Kidney capillary endothelial cell (primary cell): ENCODE results near the gene RHOT2.
"Not testable (repeated sequence)": the region's sequence is repeated elsewhere in the genome, so short reads cannot be mapped to it uniquely, and the experiment has no call there.

Source experiments
- DNase-seq: peaks from one replicate; pipeline ENCODE4 v3.0.0-alpha.2; 2018; ENCODE audit warnings: low spot score

The RHOT2 gene

DNA sequence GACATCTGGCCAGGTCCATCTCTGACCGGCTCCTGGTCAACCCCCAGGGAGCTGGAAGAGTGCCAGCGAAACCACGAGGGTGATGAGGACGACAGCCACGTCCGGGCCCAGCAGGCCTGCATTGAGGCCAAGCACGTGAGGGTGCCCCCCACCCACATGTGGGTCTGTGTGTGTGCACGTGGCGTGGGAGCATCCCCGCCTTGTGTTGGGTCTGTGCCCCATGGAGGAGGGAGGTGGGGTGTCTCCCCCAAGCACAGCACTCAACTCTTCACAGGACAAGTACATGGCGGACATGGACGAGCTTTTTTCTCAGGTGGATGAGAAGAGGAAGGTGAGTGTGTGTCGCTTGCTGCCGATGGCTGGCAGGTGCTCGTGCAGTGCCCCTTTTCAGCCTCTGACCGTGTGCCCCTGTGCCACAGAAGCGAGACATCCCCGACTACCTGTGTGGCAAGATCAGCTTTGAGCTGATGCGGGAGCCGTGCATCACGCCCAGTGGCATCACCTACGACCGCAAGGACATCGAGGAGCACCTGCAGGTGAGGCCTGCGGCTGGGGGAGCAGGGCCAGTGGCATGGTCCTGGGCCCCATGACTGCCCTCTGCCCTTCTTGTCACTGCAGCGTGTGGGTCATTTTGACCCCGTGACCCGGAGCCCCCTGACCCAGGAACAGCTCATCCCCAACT is 14.0 kb downstream of the RHOT2 start:
- no peak for DNase-seq

DNA sequence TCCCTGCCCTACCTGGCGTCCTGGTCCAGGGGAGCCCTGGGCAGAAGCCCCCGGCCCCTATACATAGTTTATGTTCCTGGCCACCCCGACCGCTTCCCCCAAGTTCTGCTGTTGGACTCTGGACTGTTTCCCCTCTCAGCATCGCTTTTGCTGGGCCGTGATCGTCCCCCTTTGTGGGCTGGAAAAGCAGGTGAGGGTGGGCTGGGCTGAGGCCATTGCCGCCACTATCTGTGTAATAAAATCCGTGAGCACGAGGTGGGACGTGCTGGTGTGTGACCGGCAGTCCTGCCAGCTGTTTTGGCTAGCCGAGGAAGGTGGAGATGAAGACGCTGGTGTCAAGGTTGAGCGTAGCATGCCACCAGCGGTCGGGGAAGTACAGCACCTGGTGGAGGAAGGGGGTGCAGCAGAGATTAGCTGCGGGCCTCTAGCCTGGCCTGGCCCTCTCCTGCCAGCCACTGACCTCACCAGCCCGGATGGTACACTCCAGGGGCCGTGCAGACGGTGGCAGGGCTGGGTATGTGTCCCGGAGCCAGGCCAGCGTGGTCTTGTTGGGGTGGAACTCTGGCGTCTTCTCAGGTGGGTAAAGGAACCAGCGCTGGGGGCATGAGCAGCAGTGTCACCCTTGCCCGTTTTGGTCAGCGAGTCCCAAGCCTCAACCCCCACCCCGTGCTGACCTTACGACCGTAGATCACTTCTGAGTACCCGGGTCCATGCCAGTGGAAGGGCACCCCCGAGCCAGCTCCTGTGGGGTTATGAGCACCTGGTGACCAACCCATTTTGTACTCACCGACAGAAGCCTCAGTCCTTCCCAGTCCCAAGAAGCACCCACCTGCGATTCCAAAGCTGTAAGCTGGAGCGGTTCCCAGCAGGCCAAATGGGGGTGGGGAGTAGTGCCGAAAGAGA is 14.8 kb downstream of the RHOT2 start:
- no peak for DNase-seq

DNA sequence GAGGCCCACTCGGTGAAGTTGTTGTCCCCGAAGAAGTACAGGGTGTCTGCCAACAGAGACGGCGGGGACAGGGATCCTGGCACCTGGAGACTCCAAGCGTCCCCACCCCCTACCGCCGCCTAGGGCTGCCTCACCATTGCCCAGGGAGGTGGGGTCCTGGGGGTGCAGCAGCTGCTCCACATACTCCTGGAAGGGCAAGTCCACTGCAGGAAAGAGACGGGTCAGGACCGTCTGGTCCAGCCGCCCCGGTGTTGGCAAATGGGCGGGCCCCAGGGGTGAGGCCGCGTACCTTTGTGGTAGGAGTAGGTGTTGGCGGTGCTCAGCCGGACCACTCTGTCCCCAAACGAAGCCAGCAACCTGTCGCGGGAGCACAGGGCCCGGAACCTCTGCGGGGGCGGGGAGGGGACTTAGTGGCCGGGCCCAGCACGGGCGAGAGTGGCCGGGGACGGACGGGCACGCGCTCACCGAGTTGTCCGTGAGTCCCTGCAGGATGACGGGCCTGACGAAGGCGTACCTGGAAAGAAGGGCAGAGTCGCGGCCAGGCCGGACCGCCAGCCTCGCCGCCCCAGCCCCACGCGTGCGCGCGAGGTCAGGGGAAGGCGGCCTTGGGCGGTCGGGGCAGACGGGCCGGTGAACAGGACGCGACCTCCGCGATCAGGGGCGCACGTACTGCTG is 15.6 kb downstream of the RHOT2 start:
- DNase-seq: no peak

DNA sequence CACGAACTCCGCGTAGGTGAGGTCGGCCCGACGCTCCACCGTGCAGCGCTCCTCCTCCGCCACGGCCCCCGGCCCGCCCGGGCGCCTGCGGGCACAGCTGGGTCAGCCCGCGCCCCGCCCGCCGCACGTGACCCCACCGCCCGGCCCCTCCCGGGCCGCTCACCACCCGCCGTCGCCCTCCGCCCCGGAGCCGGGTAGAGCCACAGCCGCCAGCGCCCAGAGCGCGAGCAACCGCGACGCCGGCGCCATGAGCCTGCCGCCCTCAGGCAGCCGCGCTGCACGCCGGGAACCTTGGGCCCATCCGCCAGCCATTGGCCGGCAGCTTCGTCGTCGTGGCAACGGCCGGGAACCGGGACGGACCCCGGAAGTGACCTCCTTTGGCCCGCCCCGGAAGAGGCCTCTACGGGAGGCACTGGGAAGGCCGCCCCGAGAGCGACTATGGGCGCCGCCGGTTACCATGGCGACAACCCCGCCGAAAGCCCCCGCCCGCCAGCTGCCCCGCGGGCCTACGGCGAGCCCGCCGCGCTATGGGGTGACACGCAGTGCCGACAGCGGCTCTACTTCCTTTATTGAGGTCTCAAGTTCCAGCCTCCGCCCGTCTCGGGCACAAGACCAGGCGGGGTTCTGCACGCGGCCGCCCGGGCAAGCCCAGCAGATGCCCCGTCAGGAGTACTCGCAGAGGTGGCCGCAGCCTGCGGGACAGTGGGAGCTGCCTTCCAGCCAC is 16.3 kb downstream of the RHOT2 start, which contains the start of gene JMJD8:
Gene JMJD8, minus strand, starts transcription at position 264 of the 724 bp plus-strand sequence. Its CDS starts 15 bp downstream, at position 249.
- peak; percentile 82 for DNase-seq

DNA sequence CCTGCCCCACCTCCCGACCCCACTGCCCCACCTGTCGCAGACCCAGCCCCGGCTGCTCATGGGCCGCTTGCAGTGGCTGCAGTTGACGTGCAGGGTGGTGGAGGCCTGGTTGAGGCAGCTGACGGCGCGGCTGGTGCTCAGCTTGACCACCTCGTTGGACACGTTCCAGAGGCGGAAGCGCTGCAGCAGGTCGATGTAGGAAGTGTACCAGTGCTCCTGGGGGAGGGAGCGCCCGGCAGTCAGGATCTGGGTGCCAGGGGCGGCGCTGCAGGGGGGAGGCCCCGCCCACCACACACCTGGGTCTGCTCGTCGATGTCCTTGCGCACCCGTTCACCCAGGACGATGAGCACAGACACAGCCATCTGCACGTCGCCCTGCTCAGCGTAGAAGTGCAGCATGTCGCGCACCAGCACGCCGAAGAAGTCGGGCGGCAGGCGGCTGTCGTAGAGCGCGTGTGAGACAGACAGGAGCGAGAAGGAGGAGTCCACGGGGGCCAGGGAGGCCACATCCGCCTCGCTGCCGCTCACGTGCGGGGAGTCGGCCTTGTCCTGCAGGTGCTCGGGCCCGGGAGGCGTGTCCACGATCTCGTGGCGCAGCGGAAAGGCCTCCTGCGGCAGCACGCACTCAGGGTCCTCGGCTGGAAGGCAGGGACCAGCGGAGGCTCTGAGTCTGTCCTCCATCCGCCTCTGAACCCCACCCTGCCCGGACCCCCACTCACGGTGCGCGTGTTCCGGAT is 17.2 kb downstream of the RHOT2 start:
- DNase-seq: no peak

DNA sequence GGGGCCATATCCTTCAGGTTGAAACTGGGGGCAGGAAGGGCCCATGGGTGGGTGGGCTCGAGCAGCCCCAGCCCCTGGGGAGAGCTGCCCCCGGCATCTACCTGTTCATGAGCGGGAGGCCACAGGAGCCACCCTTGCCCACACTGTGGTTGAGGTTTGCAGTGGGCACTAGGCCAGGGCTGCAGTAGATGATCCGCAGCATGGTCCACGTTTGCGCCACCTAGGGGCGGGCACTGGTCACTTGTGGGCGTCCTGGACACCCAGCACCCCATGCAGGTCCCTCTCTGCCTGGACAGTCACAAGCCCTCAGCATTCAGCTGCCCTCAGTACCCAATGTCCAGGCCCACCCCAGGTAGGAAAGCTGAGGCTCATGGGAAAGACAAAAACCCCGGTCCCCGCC is 18.0 kb downstream of the RHOT2 start:
- DNase-seq: no peak

DNA sequence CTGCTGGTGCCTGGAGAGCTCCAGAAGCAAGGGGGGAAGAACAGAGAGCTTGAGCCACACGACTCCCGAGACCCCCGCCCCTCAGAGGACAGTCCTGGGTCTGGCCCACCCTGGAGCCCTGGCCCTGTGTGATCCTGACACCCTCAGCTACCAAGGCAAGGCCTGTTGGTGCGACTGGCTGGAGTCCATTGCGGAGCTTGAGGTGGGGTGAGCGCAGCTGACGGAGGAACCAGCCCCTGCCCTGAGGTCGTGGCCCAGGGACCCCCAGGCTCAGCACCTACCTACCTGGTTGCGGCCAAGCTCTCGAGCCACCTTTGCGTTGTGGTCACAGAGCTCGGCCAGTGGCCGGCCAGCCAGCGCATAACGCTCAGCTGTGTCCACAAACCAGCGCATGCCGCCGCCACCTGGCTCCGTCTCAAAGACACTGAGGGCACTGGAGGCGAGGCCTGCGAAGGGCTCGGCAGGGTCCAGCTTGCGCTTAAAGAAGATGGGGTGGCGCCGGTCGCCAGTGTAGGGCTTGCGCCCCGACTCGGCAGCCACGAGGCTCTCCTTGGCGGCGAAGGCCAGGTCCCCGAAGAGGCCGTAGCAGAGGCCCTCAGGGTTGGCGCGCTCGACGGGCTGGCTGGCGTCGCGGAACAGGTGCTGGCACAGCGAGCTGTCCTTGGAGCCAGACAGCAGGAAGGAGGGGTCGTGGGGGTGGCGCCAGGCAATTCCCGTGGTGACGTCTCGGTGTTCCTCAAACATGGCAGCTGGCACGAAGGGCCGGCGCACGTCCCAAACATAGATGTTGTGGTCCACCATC is 18.7 kb downstream of the RHOT2 start:
- DNase-seq: no peak

DNA sequence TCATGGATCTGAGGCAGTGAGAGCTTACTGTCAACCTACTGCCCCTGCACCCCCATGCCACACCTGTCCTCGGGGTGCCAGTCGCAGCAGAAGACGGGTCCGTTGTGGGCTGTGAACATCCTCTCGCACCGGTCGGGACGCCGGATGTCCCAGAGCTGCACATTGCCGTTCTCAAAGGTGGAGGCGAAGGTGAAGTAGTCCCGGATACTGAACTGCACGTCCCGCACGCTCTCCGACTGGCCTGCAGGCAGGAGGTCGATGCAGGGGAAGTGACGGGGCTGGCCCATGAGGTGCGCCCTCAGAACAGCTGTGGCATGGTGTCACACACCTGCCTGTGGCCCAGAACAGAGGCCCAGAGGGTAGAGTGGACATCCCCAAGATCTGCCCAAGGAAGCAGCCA is 19.6 kb downstream of the RHOT2 start:
- no peak for DNase-seq

DNA sequence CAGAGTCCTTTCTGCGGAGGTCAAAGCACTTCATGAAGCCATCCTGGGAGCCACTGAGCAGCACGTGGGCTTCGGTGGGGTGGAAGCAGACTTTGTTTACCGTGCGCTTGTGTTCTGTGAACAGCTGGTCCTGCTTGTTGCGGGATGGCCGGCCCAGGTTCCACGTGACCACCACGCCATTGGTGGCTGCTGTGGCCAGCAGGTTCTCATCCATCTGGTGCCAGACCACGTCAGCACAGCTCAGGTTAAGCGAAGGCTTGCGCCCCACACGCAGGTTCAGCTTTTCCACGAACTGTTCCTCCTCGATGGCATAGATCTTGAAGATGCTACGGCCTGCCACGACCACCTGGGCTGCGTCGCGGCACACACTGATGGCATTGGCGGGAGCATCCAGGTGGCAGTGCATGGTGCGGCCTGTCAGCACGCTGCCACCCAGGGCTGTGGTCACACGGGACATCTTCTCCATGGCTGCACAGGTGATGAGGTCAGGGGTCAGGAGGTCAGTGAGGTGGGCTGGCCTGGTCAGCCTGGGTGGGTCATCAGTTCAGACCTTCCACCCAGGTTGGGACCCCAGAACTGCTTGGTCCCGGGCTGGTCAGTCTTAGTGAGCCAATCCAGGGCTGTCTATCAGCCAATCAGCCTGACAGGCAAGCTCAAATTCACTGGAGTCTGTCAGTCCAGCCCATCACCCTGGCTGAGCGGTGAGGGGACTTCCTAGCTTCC is 21.4 kb downstream of the RHOT2 start:
- no peak for DNase-seq

GRCh38 chr16:691242-691641 is 23.3 kb downstream of the RHOT2 start:
- DNase-seq: not testable (repeated sequence)

DNA sequence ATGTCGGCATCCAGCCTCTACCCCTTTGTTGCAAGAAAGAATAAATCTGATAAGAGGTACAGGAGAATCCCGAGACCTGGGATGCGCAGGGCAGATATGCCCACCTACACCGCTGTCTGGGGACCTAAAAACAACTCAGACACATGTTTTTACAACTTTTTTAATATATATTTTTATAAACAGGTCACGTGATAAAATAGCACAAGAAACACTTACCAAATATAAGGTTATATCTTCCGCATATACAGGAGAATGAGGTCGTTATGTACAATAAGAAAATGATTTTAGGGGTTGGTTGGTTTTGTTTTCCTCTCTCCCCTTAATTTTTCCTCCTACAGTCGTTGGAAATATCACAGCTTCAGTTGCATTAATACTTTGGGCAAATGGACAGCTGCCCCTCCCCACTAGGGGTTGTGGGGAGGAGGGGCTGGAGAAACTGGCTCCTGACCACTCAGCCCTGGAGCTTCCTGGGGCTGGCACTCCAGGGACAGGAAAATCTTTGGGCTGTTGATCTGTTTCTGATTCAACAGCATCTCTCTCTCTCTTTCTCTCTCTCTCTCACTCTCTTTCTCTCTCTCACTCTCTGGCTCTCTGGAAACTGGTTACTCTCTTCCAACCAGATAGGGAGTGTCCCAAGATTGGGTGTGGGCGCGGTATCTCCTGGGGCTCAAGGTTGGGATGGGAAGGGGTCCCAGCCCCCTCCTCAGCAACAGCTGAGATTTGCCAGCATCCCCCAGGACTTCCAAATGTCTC is 24.6 kb downstream of the RHOT2 start:
- DNase-seq: no peak

- no peak for DNase-seq
These were observed 25.4 kb downstream of the RHOT2 start for GRCh38 chr16:693364-693763.

DNA sequence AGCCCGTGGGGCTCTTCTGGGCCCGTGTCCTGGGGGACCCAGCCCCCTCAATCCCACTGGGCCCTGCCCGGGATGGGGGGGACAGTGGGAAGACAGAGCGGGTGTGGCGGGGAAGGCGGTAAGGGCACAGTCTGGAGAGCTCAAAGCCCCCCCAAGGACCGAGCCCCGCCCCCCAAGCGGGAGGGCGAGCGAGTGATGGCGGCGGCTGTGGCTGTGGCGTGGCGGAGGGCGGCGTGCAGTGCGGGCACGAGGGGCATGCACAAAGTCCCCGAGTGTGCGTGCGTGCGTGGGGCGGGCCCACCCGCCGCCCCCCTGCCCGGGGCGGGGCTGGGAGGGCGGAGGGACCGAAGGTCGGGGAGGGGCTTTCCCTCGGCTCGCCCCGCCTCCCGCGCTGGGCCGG is 25.8 kb downstream of the RHOT2 start:
- no peak for DNase-seq

DNA sequence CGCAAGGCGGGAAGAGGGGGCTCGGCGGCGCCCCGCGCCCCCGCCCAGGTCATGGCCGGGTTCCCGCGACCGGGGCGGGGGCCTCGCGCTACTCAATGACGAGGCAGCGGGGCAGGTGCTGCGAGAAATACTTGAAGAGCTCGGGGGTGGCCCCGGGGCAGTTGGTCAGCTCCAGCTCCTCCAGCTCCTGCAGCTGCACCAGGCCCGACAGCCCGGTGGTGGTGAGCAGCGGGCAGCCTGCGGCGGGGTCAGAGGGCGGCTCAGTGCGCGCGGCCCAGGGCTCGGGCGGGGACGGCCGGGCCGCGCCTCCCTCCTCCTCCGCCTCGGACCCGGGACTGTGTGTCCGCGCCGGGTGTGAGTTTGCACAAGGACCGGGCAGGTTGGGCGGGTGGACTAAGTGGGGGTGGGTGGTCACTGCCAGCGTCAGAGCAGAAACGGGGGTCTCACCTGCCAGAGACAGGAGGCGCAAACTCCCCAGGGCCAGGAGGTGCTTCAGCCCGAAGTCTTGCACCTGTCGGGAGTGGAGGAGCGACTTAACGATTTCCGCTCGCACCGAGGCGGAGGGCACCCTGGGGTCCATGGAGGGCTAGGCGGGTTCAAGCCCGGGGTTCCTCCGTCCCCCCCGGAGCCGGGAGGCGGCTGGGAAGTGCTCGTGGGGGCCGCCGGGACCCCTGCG is 26.4 kb downstream of the RHOT2 start:
- no peak for DNase-seq

DNA sequence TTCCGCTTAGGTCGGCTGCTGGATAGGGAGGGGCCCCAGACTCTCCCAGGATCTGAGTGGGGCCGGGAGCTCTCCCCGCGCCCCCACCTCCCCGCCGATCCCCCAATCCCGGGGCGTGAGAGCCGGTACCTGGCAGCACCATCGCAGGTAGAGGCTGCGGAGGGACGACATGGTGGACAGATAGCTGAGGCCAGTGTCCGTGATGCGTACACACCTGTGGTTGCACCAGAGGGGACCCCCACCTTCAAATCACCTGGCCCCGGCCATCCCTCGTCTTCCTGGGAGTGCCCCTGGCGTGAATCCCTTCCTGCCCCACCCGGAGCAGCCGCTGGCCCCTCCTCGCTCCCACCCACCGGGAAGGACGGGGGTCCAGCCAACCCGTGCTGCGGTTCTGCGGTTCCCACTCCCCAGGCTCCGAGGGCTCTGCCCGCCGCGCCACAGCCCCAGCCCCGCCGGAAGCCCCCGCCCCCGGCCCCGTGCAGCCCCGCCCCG is 27.0 kb downstream of the RHOT2 start:
- DNase-seq: no peak

DNA sequence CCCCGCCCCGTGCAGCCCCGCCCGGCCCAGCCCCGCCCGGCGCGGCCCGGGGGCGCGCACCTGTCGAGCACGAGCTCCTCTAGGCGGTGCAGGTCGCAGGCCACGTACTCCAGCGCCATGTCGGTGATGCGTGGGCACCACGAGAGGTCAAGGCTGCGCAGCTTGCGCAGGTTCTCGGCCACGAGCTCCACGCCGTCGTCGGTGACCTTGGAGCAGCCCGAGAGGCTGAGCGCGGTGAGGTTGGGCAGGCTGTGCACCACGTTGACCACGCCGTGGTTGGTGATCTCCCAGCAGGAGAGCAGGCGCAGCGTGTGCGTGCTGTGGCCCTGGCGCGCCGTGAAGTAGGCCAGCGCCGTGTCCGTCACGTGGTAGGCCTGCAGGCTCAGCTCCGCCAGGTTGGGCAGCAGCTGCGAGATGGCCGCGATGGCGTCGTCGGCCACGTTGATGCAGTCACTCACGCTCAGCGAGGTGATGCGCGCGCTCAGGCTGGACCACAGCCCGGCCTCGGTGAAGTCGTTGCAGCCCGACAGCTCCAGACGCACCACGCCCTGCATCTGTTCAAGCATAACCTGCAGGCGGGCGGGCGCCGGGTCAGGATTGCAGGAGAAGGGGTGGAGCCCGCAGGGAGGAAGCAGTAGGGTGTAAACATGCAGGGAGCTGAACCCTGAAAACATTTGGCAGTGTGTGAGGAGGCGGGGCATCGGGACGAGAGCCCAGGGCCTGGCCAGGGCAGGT is 27.6 kb downstream of the RHOT2 start:
- no peak for DNase-seq

GRCh38 chr16:698911-699671 is 31.2 kb downstream of the RHOT2 start:
- DNase-seq: no peak
